Neural cell (in vitro differentiated cells): Measurements from ENCODE around the gene ISL1. TPM values are rescaled to one million over a fixed set of nuclear protein-coding genes. Genes with fewer than 3 reads are reported as not detected.

Experiments used
- H2AFZ ChIP-seq: fragments of 200-600, 300-800 bp; sonication (generic), shearing (Covaris generic); 2 replicates; pipeline ENCODE4 v1.6.0; 2014; ENCODE audit warnings: low read depth, mild to moderate bottlenecking, antibody characterized with exemption, low read length, moderate library complexity
- H3F3A ChIP-seq: fragments of 200-600 bp; shearing (Covaris generic); 2 replicates; pipeline ENCODE4 v1.6.1; 2016; ENCODE audit warnings: mild to moderate bottlenecking, moderate library complexity, mixed read lengths, antibody characterized with exemption, low read length; ENCODE audit not compliant: insufficient read depth, poor library complexity, severe bottlenecking
- H3K27ac ChIP-seq: fragments of 200-600, 300-800 bp; sonication (generic), shearing (Covaris generic); 2 replicates; pipeline ENCODE4 v1.5.1; 2014; ENCODE audit warnings: mild to moderate bottlenecking, low read length, moderate library complexity
- H3K27me3 ChIP-seq: fragments of 300-800, 200-600 bp; sonication (generic), shearing (Covaris generic); 2 replicates; pipeline ENCODE4 v1.6.0; 2014; ENCODE audit warnings: mild to moderate bottlenecking, low read depth, low read length, moderate library complexity; ENCODE audit not compliant: insufficient read depth
- H3K36me3 ChIP-seq: fragments of 300-800, 200-600 bp; sonication (generic), shearing (Covaris generic); 2 replicates; pipeline ENCODE4 v1.5.1; 2014; ENCODE audit warnings: mild to moderate bottlenecking, antibody characterized with exemption, low read length, moderate library complexity; ENCODE audit not compliant: insufficient read depth
- H3K4me2 ChIP-seq: fragments of 300-800, 200-600 bp; sonication (generic), shearing (Covaris generic); 2 replicates; pipeline ENCODE4 v1.6.0; 2014; ENCODE audit warnings: mild to moderate bottlenecking, low read length
- H3K4me3 ChIP-seq: fragments of 300-800, 200-600 bp; sonication (generic), shearing (Covaris generic); 2 replicates; pipeline ENCODE4 v1.5.1; 2014; ENCODE audit warnings: mild to moderate bottlenecking, low read length, moderate library complexity
- H3K79me2 ChIP-seq: fragments of 200-600 bp; shearing (Covaris generic); replicated peaks from 2 replicates; pipeline ENCODE4 v1.6.0; 2014; ENCODE audit warnings: mild to moderate bottlenecking, low read length, moderate library complexity; ENCODE audit not compliant: insufficient read depth
- H3K9ac ChIP-seq: fragments of 300-800, 200-600 bp; sonication (generic), shearing (Covaris generic); 2 replicates; pipeline ENCODE4 v1.6.1; 2016; ENCODE audit warnings: mild to moderate bottlenecking, low read length, mixed read lengths
- H3K9me2 ChIP-seq: fragments of 200-600 bp; shearing (Covaris generic); 2 replicates; pipeline ENCODE4 v1.6.1; 2016; ENCODE audit warnings: mild to moderate bottlenecking, low read length, mixed read lengths; ENCODE audit not compliant: insufficient read depth
- H3K9me3 ChIP-seq: fragments of 200-600, 300-800 bp; sonication (generic), shearing (Covaris generic); 2 replicates; pipeline ENCODE4 v1.6.1; 2016; ENCODE audit warnings: mild to moderate bottlenecking, mixed run types, low read length, moderate library complexity, mixed read lengths
- H4K20me1 ChIP-seq: fragments of 200-600 bp; shearing (Covaris generic); 2 replicates; pipeline ENCODE4 v1.6.1; 2016; ENCODE audit warnings: mild to moderate bottlenecking, mixed run types; ENCODE audit not compliant: insufficient read depth
- CTCF ChIP-seq: fragments of 450-650 bp; IDR thresholded peaks from 2 replicates; pipeline ENCODE4 v1.5.1; 2014; ENCODE audit warnings: antibody characterized with exemption, mild to moderate bottlenecking, moderate library complexity; ENCODE audit not compliant: poor library complexity, severe bottlenecking
- EP300 ChIP-seq: fragments of 450-650 bp; conservative IDR thresholded peaks from 2 replicates; pipeline ENCODE4 v1.6.1; 2014; ENCODE audit warnings: antibody characterized with exemption, mild to moderate bottlenecking, moderate library complexity; ENCODE audit not compliant: poor library complexity, severe bottlenecking
- EZH2 ChIP-seq: fragments of 200-600, 300-800 bp; shearing (Covaris generic), sonication (generic); IDR thresholded peaks from 2 replicates; pipeline ENCODE4 v1.6.1; 2014; ENCODE audit warnings: antibody characterized with exemption, low read length, borderline replicate concordance, mild to moderate bottlenecking; ENCODE audit not compliant: insufficient read depth, poor library complexity, severe bottlenecking
- MXI1 ChIP-seq: fragments of 450-650 bp; conservative IDR thresholded peaks from 2 replicates; pipeline ENCODE4 v1.6.1; 2014; ENCODE audit warnings: antibody characterized with exemption, mild to moderate bottlenecking; ENCODE audit not compliant: poor library complexity, severe bottlenecking
- POLR2AphosphoS5 ChIP-seq: IDR thresholded peaks from 2 replicates; pipeline ENCODE4 v1.6.1; 2012
- RAD21 ChIP-seq: fragments of 450-650 bp; conservative IDR thresholded peaks from 2 replicates; pipeline ENCODE4 v1.6.1; 2014; ENCODE audit warnings: antibody characterized with exemption, mild to moderate bottlenecking, moderate library complexity
- REST ChIP-seq: IDR thresholded peaks from 2 replicates; pipeline ENCODE4 v1.6.1; 2012; ENCODE audit warnings: borderline replicate concordance
- SMC3 ChIP-seq: fragments of 450-650 bp; conservative IDR thresholded peaks from 2 replicates; pipeline ENCODE4 v1.6.1; 2014; ENCODE audit warnings: antibody characterized with exemption, mild to moderate bottlenecking, moderate library complexity; ENCODE audit not compliant: poor library complexity
- TAF1 ChIP-seq: IDR thresholded peaks from 2 replicates; pipeline ENCODE4 v1.6.1; 2012; ENCODE audit warnings: low read depth
- polyA plus RNA-seq: library from polyadenylated mRNA; depleted of rRNA; stranded (reverse); fragments of >200 nt; gene quantifications from 2 replicates; pipeline ENCODE4 v1.2.3, GENCODE V29; 2014

ISL1 gene
- polyA plus RNA-seq, 1 donor from 2014 or later, result 27.6 TPM

GRCh38 chr5:51378448-51379330 is 4.6 kb upstream of the ISL1 start:
- Histone ChIP-seq H3K79me2 (peaks cover 61% of the 10 kb centered on the region), H4K20me1 (no peaks in the 10 kb centered on the region), H3K4me2 (peak overlapping the region; percentile 7), H3K9me3 (no peaks in the 10 kb centered on the region), H3K9me2 (no peaks in the 10 kb centered on the region), H3K27me3 (peaks cover 64% of the 10 kb centered on the region), H3K4me3 (peak overlapping the region; percentile 82), H2AFZ (no peak overlapping the region), H3F3A (no peaks in the 10 kb centered on the region), H3K36me3 (no peaks in the 10 kb centered on the region), H3K9ac (peak overlapping the region; percentile 38), H3K27ac (no peak overlapping the region)
- peak; percentile 7 for TF ChIP-seq MXI1
- no peak for TF ChIP-seq TAF1

GRCh38 chr5:51379331-51379700 is 3.9 kb upstream of the ISL1 start:
- Histone ChIP-seq H4K20me1 (no peaks in the 10 kb centered on the region), H3K9me2 (no peaks in the 10 kb centered on the region), H3K27me3 (peaks cover 69% of the 10 kb centered on the region), H2AFZ (no peak overlapping the region), H3K9ac (peak overlapping the region; percentile 38), H3K4me3 (peak overlapping the region; percentile 82), H3K36me3 (no peaks in the 10 kb centered on the region), H3K9me3 (no peaks in the 10 kb centered on the region), H3F3A (no peaks in the 10 kb centered on the region), H3K27ac (no peak overlapping the region), H3K79me2 (peaks cover 67% of the 10 kb centered on the region), H3K4me2 (peak overlapping the region; percentile 7)
- TF ChIP-seq EZH2 (no peak), SMC3 (no peak), RAD21 (no peak), EP300 (no peak), TAF1 (no peak), POLR2AphosphoS5 (no peak), MXI1 (no peak)

GRCh38 chr5:51380603-51381207 is 2.5 kb upstream of the ISL1 start:
- Histone ChIP-seq H3K27ac (peak overlapping the region; percentile 18), H3K9ac (peak overlapping the region; percentile 82), H2AFZ (no peak overlapping the region), H3K9me2 (no peaks in the 10 kb centered on the region), H4K20me1 (no peaks in the 10 kb centered on the region), H3K4me2 (peak overlapping the region; percentile 73), H3K9me3 (no peaks in the 10 kb centered on the region), H3K27me3 (peaks cover 82% of the 10 kb centered on the region), H3K4me3 (peak overlapping the region; percentile 82), H3K36me3 (no peaks in the 10 kb centered on the region), H3K79me2 (peaks cover 81% of the 10 kb centered on the region), H3F3A (no peaks in the 10 kb centered on the region)
- TF ChIP-seq CTCF, result peak; percentile 84
- TF ChIP-seq REST, result no peak
- TF ChIP-seq RAD21, result peak; percentile 74
- TF ChIP-seq MXI1, result peak; percentile 31
- peak; percentile 84 for TF ChIP-seq SMC3
- TF ChIP-seq EP300, result no peak
- TF ChIP-seq POLR2AphosphoS5, result no peak
- TF ChIP-seq TAF1, result no peak
- no peak for TF ChIP-seq EZH2
